K562 (cell line): ENCODE results near the gene GPATCH11. TPM values are rescaled to one million over a fixed set of nuclear protein-coding genes. Genes with fewer than 3 reads are reported as not detected.

Experiments used
- AFF4 ChIP-seq: sonication (generic); formaldehyde crosslinking; IDR thresholded peaks from 2 replicates; pipeline ENCODE4 v1.8.0; 2023; ENCODE audit warnings: mild to moderate bottlenecking, missing genetic modification reagents
- ASH1L ChIP-seq: fragments of 450-650 bp; IDR thresholded peaks from 2 replicates; pipeline ENCODE4 v1.6.1; 2018; ENCODE audit warnings: borderline replicate concordance, mild to moderate bottlenecking, low read depth; ENCODE audit not compliant: partially characterized antibody
- BMI1 ChIP-seq: fragments of 150-350 bp; IDR thresholded peaks from 2 replicates; pipeline ENCODE4 v1.6.1; 2014; ENCODE audit warnings: low read length
- CHD2 ChIP-seq: IDR thresholded peaks from 2 replicates; pipeline ENCODE4 v1.6.1; 2011; ENCODE audit warnings: low read depth, low read length
- CHD4 ChIP-seq: fragments of 200-600 bp; sonication (generic); IDR thresholded peaks from 3 replicates; pipeline ENCODE4 v1.6.1; 2012; ENCODE audit warnings: low read depth, mild to moderate bottlenecking, mixed read lengths, low read length, inconsistent platforms; ENCODE audit not compliant: insufficient read depth, insufficient replicate concordance, poor library complexity, severe bottlenecking
- COPS2 ChIP-seq: fragments of 450-650 bp; conservative IDR thresholded peaks from 2 replicates; pipeline ENCODE4 v1.6.1; 2016; ENCODE audit warnings: mild to moderate bottlenecking, moderate library complexity
- CREB1 ChIP-seq, 2 experiments: sonication (generic) in 1 of 2; formaldehyde crosslinking in 1 of 2; IDR thresholded peaks; 2 replicates each; pipeline versions ENCODE4 v1.6.1 to v1.8.0; 2012 to 2022; ENCODE audit warnings: inconsistent platforms in 1 of 2, mild to moderate bottlenecking in 1 of 2, missing genetic modification reagents in 1 of 2, moderate library complexity in 1 of 2
- CSDE1 ChIP-seq, 2 experiments: fragments of 450-650 bp; IDR thresholded peaks; 2 replicates each; pipeline ENCODE4 v1.6.1; 2016; ENCODE audit warnings: mild to moderate bottlenecking in 1 of 2
- FOSL1 ChIP-seq: fragments of 200-800 bp; sonication (Bioruptor generic); conservative IDR thresholded peaks from 2 replicates; pipeline ENCODE4 v1.6.1; 2016; ENCODE audit warnings: missing genetic modification characterization, missing compliant biosample characterization
- FOXA3 ChIP-seq, 2 experiments: fragments of 450-650 bp in 1 of 2; sonication (generic) in 1 of 2; formaldehyde crosslinking; IDR thresholded peaks in 1 of 2; conservative IDR thresholded peaks in 1 of 2; 2 replicates each; pipeline versions ENCODE4 v1.4.0 to v1.8.0; 2020 to 2022; ENCODE audit warnings: mild to moderate bottlenecking in 2 of 2, missing genetic modification reagents in 1 of 2
- MCM7 ChIP-seq, 2 experiments: fragments of 450-650 bp; IDR thresholded peaks; 2 replicates each; pipeline ENCODE4 v1.6.1; 2016 to 2018
- MLLT1 ChIP-seq, 2 experiments: fragments of 450-650 bp; IDR thresholded peaks; 2 replicates each; pipeline ENCODE4 v1.6.1; 2016
- MTA1 ChIP-seq: fragments of 450-650 bp; IDR thresholded peaks from 2 replicates; pipeline ENCODE4 v1.6.1; 2017; ENCODE audit warnings: borderline replicate concordance
- NCOA4 ChIP-seq: fragments of 450-650 bp; IDR thresholded peaks from 2 replicates; pipeline ENCODE4 v1.6.1; 2018; ENCODE audit warnings: mild to moderate bottlenecking; ENCODE audit not compliant: partially characterized antibody
- PHF21A ChIP-seq: fragments of 450-650 bp; IDR thresholded peaks from 2 replicates; pipeline ENCODE4 v1.6.1; 2017; ENCODE audit warnings: low read depth, borderline replicate concordance
- SETDB1 ChIP-seq: IDR thresholded peaks from one replicate; pipeline ENCODE4 v1.6.1; 2012; ENCODE audit warnings: low read length, control low read depth, inconsistent platforms
- SMARCA4 ChIP-seq: fragments of 450-650 bp; IDR thresholded peaks from 2 replicates; pipeline ENCODE4 v1.6.1; 2016
- SMC3 ChIP-seq: conservative IDR thresholded peaks from 2 replicates; pipeline ENCODE4 v1.6.1; 2011; ENCODE audit warnings: low read depth, low read length, improper control_type of control experiment; ENCODE audit not compliant: insufficient read depth
- SREBF1 ChIP-seq: fragments of 150-350 bp; IDR thresholded peaks from 2 replicates; pipeline ENCODE4 v1.6.1; 2014; ENCODE audit warnings: antibody characterized with exemption, low read depth, low read length, borderline replicate concordance
- XRCC4 ChIP-seq: IDR thresholded peaks from one replicate; pipeline ENCODE4 v1.6.1; 2011; ENCODE audit not compliant: insufficient read depth, insufficient read length; ENCODE audit errors: extremely low read depth
- ZNF146 ChIP-seq: IDR thresholded peaks from one replicate; pipeline ENCODE4 v1.6.1; 2018; ENCODE audit warnings: missing compliant biosample characterization; ENCODE audit not compliant: unreplicated experiment
- ZNF436 ChIP-seq: fragments of 250-450, 450-650 bp; sonication (Bioruptor Pico); formaldehyde crosslinking; IDR thresholded peaks from 2 replicates; pipeline ENCODE4 v1.7.0; 2020; ENCODE audit warnings: mild to moderate bottlenecking
- ZNF507 ChIP-seq: conservative IDR thresholded peaks from 2 replicates; pipeline ENCODE4 v1.6.1; 2017; ENCODE audit warnings: missing genetic modification characterization, missing compliant biosample characterization
- ZNF561 ChIP-seq: fragments of 450-650 bp; formaldehyde crosslinking; conservative IDR thresholded peaks from 2 replicates; pipeline ENCODE4 v1.4.0; 2020; ENCODE audit warnings: mild to moderate bottlenecking, moderate library complexity
- polyA plus RNA-seq, 8 experiments: library from polyadenylated mRNA; depleted of rRNA in 4 of 8; stranded (reverse) in 5 of 8; unstranded in 3 of 8; fragments of >200 nt; fragmentation: Nextera tagmentation in 2 of 8; fragmentation: Illumina TruSeq in 1 of 8; extraction: Ambion mirVana in 2 of 8; extraction: Trizol in 1 of 8; gene quantifications; 2 replicates each; pipeline versions ENCODE4 v1.2.1 to v1.2.3, GENCODE V29; 2011 to 2014; ENCODE audit warnings: inconsistent platforms in 1 of 8, missing spikeins in 1 of 8
- total RNA-seq, 7 experiments: library from RNA; depleted of rRNA in 6 of 7; stranded (reverse); fragments of >200 nt in 6 of 7; fragmentation: Illumina TruSeq in 2 of 7; extraction: Trizol in 2 of 7; gene quantifications; 2 replicates each; pipeline versions ENCODE4 v1.2.1 to v1.2.3, GENCODE V29; 2011 to 2021; ENCODE audit warnings: low replicate concordance in 1 of 7
- TF ChIP-seq, protein P1 (sequence below): sonication (generic); formaldehyde crosslinking; IDR thresholded peaks from 2 replicates; pipeline ENCODE4 v1.8.0; 2022; ENCODE audit warnings: missing genetic modification reagents, mild to moderate bottlenecking, borderline replicate concordance

GPATCH11 gene
- total and polyA plus RNA-seq, 9 of the 15 experiments (the other 6 are each of a cell fraction or from before 2014, with no cell fraction given) = 7.9 to 23.9 (median 15.2) TPM

DNA sequence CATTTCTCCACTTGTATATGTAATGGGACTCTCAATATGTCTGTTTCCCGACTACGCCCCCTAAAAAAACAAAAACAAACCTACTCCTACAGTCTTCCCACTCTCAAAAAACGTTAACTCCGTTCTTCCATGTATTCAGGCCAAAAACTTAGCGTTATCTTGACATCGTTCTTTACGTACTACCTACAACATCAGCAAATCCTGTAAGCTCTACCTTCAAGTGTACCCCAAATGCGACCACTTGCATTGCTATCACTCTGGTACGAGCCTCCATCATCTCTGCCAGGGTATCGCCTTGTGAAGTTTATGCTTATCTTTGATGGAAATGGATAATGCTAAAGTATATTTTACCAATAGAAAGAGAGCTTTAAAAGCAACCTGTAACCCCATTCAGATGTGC lies 479 bp downstream of the GPATCH11 start (continued):
- TF ChIP-seq, protein P1, sequence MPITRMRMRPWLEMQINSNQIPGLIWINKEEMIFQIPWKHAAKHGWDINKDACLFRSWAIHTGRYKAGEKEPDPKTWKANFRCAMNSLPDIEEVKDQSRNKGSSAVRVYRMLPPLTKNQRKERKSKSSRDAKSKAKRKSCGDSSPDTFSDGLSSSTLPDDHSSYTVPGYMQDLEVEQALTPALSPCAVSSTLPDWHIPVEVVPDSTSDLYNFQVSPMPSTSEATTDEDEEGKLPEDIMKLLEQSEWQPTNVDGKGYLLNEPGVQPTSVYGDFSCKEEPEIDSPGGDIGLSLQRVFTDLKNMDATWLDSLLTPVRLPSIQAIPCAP (CRISPR knock-in tag) = no peak
- TF ChIP-seq CHD4 (no peak), AFF4 (CRISPR knock-in tag) (no peak), SMC3 (no peak), FOSL1 (no peak), MTA1 (0 out of 2 replicates have a peak, but pooled peaks have one; percentile 29), ZNF436 (no peak), PHF21A (no peak), CHD2 (no peak), ZNF507 (tag) (no peak), XRCC4 (no peak), ZNF146 (CRISPR knock-in tag) (no peak), CREB1 (IDR thresholded peaks at IDR 0.05) (no peak), CREB1 (CRISPR knock-in tag; IDR thresholded peaks at IDR 0.05) (no peak), COPS2 (no peak), SETDB1 (no peak), CSDE1 (IDR thresholded peaks at IDR 0.05) (0 out of 4 replicates have a peak, but pooled peaks of 1 of the 2 experiments have one; percentile 15), BMI1 (no peak), MCM7 (IDR thresholded peaks at IDR 0.05) (no peak), FOXA3 (CRISPR knock-in tag; conservative IDR thresholded peaks at IDR 0.05 in 1 of 2, IDR thresholded peaks at IDR 0.05 in 1 of 2) (no peak), SMARCA4 (peak; percentile 52), SREBF1 (no peak), ASH1L (no peak), MLLT1 (IDR thresholded peaks at IDR 0.05) (0 out of 4 replicates have a peak, but pooled peaks of 1 of the 2 experiments have one; percentile 33), NCOA4 (no peak), ZNF561 (CRISPR knock-in tag) (no peak)
